ENCODE results near the gene VSIG10. TPM values are rescaled to one million over a fixed set of nuclear protein-coding genes. Genes with fewer than 3 reads are reported as not detected.
A peak's percentile ranks its signal among the peaks of the same experiment; 100 is the strongest.

The VSIG10 gene
- total and polyA plus RNA-seq, 2 of the 13 experiments (the other 11 are each of a cell fraction or from before 2014, with no cell fraction given): 25.6 to 42.5 TPM

DNA sequence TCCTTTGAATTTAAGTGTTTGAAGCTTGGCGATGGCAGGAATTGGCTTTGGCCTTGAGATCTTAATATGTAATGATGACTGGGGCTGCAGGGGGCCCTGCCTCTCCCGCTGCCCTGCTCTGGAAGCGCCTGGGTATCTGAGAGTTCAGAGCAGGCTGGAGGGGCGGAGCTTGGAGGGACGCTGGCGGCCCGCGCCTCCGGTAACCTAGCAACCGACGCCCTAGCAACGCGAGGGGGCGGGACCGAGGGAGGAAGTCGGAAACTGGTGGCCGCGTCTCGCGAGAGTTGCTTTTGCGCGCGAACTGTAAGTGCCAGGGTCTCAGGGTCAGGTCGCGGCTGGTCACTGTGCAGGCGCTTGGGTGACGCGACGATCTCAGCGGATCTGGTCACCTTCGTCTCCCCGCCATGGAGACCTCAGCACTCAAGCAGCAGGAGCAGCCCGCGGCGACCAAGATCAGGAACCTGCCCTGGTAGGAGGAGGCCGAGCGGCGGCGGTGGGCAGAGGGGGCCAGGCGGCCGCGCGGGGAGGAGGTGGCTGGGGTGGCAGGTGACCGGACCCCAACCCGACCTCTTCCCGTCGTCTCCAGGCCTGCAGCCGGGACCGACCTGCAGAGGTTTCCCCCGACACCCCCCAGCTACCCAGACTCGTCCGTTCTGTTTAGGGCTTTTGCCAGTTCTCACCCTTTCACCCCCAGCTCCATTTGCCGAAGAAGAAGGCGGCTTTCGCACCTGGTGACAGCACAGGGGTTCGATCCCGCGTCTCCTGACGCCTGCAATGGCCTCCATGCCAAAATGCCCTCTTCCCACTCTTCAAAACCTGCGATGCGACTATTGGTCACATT is 87.2 kb downstream of the VSIG10 start, which contains the start of gene RFC5 (continued):
- TF ChIP-seq, protein P1, sequence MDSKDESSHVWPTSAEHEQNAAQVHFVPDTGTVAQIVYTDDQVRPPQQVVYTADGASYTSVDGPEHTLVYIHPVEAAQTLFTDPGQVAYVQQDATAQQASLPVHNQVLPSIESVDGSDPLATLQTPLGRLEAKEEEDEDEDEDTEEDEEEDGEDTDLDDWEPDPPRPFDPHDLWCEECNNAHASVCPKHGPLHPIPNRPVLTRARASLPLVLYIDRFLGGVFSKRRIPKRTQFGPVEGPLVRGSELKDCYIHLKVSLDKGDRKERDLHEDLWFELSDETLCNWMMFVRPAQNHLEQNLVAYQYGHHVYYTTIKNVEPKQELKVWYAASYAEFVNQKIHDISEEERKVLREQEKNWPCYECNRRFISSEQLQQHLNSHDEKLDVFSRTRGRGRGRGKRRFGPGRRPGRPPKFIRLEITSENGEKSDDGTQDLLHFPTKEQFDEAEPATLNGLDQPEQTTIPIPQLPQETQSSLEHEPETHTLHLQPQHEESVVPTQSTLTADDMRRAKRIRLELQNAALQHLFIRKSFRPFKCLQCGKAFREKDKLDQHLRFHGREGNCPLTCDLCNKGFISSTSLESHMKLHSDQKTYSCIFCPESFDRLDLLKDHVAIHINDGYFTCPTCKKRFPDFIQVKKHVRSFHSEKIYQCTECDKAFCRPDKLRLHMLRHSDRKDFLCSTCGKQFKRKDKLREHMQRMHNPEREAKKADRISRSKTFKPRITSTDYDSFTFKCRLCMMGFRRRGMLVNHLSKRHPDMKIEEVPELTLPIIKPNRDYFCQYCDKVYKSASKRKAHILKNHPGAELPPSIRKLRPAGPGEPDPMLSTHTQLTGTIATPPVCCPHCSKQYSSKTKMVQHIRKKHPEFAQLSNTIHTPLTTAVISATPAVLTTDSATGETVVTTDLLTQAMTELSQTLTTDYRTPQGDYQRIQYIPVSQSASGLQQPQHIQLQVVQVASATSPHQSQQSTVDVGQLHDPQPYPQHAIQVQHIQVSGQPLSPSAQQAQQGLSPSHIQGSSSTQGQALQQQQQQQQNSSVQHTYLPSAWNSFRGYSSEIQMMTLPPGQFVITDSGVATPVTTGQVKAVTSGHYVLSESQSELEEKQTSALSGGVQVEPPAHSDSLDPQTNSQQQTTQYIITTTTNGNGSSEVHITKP (CRISPR knock-in tag; IDR thresholded peaks at IDR 0.05; ENCODE audit: low read depth): no peak
- no peak for TF ChIP-seq RAD51 (IDR thresholded peaks at IDR 0.05; ENCODE audit: borderline replicate concordance)
- TF ChIP-seq, protein P2, sequence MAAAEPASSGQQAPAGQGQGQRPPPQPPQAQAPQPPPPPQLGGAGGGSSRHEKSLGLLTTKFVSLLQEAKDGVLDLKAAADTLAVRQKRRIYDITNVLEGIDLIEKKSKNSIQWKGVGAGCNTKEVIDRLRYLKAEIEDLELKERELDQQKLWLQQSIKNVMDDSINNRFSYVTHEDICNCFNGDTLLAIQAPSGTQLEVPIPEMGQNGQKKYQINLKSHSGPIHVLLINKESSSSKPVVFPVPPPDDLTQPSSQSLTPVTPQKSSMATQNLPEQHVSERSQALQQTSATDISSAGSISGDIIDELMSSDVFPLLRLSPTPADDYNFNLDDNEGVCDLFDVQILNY (CRISPR knock-in tag; conservative IDR thresholded peaks at IDR 0.05): peak; percentile 98
- TF ChIP-seq, protein P3, sequence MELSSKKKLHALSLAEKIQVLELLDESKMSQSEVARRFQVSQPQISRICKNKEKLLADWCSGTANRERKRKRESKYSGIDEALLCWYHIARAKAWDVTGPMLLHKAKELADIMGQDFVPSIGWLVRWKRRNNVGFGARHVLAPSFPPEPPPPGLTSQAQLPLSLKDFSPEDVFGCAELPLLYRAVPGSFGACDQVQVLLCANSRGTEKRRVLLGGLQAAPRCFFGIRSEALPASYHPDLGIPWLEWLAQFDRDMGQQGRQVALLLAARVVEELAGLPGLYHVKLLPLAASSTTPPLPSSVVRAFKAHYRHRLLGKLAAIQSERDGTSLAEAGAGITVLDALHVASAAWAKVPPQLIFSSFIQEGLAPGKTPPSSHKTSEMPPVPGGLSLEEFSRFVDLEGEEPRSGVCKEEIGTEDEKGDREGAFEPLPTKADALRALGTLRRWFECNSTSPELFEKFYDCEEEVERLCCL (CRISPR knock-in tag; IDR thresholded peaks at IDR 0.05; ENCODE audit: borderline replicate concordance): no peak
- peak; percentile 89 for TF ChIP-seq RXRA (CRISPR knock-in tag; IDR thresholded peaks at IDR 0.05)
- TF ChIP-seq, protein P4, sequence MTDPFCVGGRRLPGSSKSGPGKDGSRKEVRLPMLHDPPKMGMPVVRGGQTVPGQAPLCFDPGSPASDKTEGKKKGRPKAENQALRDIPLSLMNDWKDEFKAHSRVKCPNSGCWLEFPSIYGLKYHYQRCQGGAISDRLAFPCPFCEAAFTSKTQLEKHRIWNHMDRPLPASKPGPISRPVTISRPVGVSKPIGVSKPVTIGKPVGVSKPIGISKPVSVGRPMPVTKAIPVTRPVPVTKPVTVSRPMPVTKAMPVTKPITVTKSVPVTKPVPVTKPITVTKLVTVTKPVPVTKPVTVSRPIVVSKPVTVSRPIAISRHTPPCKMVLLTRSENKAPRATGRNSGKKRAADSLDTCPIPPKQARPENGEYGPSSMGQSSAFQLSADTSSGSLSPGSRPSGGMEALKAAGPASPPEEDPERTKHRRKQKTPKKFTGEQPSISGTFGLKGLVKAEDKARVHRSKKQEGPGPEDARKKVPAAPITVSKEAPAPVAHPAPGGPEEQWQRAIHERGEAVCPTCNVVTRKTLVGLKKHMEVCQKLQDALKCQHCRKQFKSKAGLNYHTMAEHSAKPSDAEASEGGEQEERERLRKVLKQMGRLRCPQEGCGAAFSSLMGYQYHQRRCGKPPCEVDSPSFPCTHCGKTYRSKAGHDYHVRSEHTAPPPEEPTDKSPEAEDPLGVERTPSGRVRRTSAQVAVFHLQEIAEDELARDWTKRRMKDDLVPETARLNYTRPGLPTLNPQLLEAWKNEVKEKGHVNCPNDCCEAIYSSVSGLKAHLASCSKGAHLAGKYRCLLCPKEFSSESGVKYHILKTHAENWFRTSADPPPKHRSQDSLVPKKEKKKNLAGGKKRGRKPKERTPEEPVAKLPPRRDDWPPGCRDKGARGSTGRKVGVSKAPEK (CRISPR knock-in tag; IDR thresholded peaks at IDR 0.05; ENCODE audit: borderline replicate concordance): no peak
- no peak for TF ChIP-seq ZNF121 (CRISPR knock-in tag; IDR thresholded peaks at IDR 0.05)
- no peak for TF ChIP-seq KLF15 (CRISPR knock-in tag; IDR thresholded peaks at IDR 0.05; ENCODE audit: borderline replicate concordance)
- TF ChIP-seq, protein P5, sequence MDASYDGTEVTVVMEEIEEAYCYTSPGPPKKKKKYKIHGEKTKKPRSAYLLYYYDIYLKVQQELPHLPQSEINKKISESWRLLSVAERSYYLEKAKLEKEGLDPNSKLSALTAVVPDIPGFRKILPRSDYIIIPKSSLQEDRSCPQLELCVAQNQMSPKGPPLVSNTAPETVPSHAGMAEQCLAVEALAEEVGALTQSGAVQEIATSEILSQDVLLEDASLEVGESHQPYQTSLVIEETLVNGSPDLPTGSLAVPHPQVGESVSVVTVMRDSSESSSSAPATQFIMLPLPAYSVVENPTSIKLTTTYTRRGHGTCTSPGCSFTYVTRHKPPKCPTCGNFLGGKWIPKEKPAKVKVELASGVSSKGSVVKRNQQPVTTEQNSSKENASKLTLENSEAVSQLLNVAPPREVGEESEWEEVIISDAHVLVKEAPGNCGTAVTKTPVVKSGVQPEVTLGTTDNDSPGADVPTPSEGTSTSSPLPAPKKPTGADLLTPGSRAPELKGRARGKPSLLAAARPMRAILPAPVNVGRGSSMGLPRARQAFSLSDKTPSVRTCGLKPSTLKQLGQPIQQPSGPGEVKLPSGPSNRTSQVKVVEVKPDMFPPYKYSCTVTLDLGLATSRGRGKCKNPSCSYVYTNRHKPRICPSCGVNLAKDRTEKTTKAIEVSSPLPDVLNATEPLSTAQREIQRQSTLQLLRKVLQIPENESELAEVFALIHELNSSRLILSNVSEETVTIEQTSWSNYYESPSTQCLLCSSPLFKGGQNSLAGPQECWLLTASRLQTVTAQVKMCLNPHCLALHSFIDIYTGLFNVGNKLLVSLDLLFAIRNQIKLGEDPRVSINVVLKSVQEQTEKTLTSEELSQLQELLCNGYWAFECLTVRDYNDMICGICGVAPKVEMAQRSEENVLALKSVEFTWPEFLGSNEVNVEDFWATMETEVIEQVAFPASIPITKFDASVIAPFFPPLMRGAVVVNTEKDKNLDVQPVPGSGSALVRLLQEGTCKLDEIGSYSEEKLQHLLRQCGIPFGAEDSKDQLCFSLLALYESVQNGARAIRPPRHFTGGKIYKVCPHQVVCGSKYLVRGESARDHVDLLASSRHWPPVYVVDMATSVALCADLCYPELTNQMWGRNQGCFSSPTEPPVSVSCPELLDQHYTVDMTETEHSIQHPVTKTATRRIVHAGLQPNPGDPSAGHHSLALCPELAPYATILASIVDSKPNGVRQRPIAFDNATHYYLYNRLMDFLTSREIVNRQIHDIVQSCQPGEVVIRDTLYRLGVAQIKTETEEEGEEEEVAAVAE (CRISPR knock-in tag; IDR thresholded peaks at IDR 0.05; ENCODE audit: borderline replicate concordance): 0 out of 2 replicates have a peak, but pooled peaks have one; percentile 47
- TF ChIP-seq ZNF33A (CRISPR knock-in tag; IDR thresholded peaks at IDR 0.05; ENCODE audit: borderline replicate concordance): no peak
- TF ChIP-seq, protein P6, sequence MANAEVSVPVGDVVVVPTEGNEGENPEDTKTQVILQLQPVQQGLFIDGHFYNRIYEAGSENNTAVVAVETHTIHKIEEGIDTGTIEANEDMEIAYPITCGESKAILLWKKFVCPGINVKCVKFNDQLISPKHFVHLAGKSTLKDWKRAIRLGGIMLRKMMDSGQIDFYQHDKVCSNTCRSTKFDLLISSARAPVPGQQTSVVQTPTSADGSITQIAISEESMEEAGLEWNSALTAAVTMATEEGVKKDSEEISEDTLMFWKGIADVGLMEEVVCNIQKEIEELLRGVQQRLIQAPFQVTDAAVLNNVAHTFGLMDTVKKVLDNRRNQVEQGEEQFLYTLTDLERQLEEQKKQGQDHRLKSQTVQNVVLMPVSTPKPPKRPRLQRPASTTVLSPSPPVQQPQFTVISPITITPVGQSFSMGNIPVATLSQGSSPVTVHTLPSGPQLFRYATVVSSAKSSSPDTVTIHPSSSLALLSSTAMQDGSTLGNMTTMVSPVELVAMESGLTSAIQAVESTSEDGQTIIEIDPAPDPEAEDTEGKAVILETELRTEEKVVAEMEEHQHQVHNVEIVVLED (CRISPR knock-in tag; IDR thresholded peaks at IDR 0.05; ENCODE audit: borderline replicate concordance): peak; percentile 59; the same call in 1 of the 2 replicates
